GM21717 (cell line): ENCODE measurements around the gene SELENOT.
"Not testable (repeated sequence)": the region's sequence is repeated elsewhere in the genome, so short reads cannot be mapped to it uniquely, and the experiment has no call there.

Experiments used
- ATAC-seq: cut with Tn5 transposase; IDR thresholded peaks from one replicate; pipeline ENCODE4 v1.9.1; 2021; ENCODE audit warnings: mild to moderate bottlenecking, moderate library complexity; ENCODE audit not compliant: unreplicated experiment

Gene SELENOT

GRCh38 chr3:150607267-150608065 lies 4.3 kb downstream of the SELENOT start:
- ATAC-seq: no peak

DNA sequence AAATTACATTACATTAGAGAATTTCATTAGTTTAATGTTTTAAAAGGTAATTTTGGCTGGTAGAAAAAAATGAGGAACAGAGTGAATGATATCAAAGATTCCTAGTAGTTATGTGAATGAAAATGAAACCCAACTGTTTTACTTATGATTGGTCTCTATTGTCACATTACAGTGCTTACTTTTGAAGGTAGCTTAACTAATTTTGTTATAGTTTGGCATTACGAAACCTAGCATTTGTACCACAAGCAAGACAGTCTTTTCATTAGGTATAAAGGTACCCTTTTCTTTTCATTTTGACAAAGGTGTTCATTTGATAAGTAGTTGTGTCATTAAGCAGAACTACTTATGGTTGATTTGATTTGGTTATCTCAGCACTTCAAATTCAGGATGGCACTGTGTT lies 6.9 kb downstream of the SELENOT start:
- no peak for ATAC-seq

- no peak for ATAC-seq
Observed at GRCh38 chr3:150610785-150611184, 7.7 kb downstream of the SELENOT start.

- no peak for ATAC-seq
Observed at GRCh38 chr3:150611666-150612065, 8.5 kb downstream of the SELENOT start.

DNA sequence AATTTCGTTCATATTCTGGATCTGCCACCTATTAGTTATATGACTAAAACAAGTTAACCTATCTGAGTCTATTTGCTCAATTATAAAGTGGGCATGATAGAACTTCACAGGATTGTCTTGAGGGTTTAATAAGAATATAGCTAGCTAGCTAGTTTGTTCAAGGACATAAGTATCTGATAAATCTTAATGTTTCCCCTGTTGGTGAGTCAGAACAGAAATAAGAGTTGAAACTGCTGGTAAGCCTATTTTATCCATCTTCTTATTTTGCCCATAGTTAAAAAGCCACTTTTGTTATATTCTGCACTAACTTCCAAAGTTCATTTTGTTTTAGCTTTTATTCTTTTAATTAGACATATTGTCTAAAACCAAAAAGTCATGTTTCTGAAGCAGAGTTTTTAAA lies 9.4 kb downstream of the SELENOT start:
- ATAC-seq: no peak

GRCh38 chr3:150613034-150613433 lies 9.9 kb downstream of the SELENOT start:
- no peak for ATAC-seq

DNA sequence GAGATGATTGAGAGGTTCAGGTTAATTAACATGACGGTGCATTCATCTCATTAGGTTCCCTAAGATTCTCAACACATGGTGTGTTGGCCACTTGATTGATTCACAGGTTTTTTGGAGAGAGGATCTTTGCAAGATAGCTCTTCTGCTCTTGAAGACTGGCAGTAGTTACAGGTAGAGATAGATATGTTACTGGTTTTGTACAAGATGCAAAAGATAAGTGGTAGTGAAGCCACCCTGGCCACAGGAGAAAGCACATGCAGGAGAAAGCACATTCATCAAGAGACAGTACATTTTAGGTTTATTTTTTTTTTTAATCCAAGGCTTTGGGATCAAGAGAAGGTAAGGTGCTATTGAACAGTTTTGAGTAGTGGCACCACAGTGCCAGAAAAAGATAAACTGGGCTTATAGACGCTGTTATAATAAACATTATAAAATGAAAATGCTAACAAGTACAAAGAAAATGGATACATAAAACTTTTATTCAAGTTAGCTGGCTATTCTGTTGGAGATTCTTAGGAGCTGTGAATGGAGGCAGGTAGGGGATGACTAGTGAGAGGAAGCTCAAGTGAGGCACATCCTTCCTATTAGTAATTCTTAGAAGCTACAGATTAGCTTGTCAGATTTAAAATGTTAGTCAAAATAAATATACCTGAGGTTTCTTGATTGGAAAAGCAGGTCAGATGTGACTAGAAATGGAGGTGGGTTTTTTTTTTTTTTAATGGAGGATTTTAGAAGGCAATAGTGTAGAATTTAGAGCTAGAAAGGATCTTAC lies 10.8 kb downstream of the SELENOT start:
- no peak for ATAC-seq

- ATAC-seq: no peak
Observed at GRCh38 chr3:150620002-150620689, 17.0 kb downstream of the SELENOT start.

DNA sequence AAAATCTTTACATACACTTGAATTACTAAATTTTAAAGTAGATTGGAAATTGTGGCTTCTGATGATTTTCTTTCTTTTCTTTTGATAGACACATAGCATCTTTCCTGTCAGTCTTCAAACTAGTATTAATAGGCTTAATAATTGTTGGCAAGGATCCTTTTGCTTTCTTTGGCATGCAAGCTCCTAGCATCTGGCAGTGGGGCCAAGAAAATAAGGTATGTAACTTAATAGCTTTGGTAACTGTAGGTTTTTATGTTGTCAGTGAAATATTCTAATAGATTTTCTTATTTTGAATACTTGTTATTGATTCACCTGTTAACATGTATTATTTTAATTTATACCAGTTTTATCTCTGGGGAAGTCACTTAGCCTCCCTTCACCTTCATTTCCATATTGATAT lies 19.8 kb downstream of the SELENOT start:
- not testable (repeated sequence) for ATAC-seq

- no peak for ATAC-seq
Observed at GRCh38 chr3:150623945-150624344, 20.8 kb downstream of the SELENOT start.

- no peak for ATAC-seq
Observed at GRCh38 chr3:150626148-150626930, 23.2 kb downstream of the SELENOT start.

GRCh38 chr3:150627557-150627956 lies 24.4 kb downstream of the SELENOT start:
- ATAC-seq: no peak

GRCh38 chr3:150631515-150632221 lies 28.5 kb downstream of the SELENOT start:
- no peak for ATAC-seq

DNA sequence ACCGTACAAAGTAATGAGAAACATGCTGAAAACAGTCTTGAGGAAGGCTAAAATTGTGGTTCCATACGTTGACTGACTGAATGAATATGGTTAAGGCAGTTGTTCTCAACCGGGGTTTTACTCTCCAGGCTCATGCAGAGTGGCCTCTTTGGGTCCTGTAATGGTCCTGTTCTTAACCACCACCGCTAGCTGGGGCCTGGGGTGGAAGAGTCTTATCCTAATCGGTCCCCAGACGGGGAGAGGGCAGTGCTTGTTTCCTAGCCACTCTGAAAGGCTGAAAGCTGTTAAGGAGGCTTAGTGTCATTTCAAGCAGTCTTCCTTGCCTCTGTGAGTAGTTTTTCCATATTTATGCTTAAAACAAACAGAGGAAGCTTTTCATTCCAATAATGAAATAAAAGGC lies 32.0 kb downstream of the SELENOT start:
- no peak for ATAC-seq

- ATAC-seq: no peak
Observed at GRCh38 chr3:150635526-150635925, 32.4 kb downstream of the SELENOT start.

DNA sequence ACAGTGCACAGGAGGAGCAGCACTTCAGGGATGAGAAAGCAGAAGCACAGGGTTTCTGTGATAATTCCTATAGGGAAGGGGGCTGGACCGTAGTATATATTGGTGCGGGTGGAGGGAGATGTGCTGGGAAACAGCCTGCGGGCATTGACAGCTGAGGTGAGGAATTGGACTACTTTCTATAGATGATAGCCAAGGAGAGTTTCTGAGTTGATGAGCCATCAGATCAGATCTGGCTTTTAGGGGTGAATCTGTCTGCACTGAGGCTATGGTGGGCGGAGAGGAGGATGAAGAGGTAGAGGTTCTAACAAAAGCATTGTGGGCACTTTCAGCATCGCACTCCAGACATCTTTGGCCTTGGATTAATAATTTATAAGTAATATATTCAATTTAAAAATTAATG lies 33.1 kb downstream of the SELENOT start:
- no peak for ATAC-seq

- ATAC-seq: no peak
Observed at GRCh38 chr3:150639262-150639661, 36.1 kb downstream of the SELENOT start.

DNA sequence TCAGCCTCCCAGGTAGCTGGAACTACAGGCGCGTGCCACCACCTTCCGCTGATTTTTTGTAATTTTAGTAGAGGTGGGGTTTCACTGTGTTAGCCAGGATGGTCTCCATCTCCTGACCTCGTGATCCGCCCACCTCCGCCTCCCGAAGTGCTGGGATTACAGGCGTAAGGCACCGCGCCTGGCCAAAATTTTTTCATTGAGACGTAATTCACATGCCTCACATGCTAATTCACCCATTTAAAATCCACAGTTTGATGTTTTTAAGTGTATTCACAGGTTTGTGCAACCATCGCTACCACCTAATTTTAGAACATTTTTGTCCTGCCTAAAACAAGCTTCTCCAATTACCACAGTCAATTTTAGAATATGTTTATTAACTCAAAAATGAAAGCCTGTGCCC lies 37.1 kb downstream of the SELENOT start:
- ATAC-seq: no peak

DNA sequence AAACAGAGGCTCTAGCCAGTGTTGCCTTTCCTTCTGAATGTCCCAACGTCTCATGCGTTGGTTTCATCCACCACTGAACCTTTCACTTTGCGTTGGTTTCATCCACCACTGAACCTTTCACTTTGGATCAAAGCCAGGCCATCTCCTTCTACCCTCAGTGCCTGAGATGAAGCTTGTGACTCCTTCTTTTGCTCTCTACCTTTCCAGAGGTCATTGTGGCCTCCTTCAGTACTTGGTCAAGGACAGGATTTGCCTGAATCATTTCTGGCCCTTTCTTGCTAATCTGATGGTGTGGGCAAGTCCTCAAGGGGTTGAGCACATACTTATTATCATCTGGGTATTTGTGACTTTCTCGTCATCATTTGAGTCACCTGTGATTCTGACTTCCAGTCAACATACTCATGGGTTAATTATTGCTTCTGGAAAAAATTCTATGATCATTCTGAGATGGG lies 50.0 kb downstream of the SELENOT start:
- peak; percentile 68 for ATAC-seq

DNA sequence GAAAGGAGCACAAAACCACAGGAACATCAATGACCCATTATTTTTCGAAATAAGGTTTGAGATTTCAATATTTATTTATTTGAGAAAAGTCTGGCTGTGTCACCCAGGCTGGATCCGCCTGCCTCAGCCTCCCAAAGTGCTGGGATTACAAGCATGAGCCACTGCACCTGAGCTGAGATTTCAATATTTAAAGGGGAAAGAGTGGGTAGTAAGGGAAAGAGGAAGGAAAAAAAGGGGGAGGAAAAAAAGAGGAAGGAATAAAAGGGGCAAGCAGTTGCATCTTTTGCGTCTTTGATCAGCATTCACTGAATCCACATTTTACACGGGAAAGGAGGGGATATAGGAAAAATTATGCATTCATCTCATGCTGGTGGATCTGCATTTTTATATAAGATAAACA lies 53.2 kb downstream of the SELENOT start:
- ATAC-seq: no peak
